ENCODE measurements around the gene RPL22.

The RPL22 gene

GRCh38 chr1:6168947-6169586, 30.3 kb downstream of the RPL22 start:
- no peaks in the 10 kb centered on the region for H3K9me3 ChIP-seq (ENCODE audit: control extremely low read depth in 1 of 5, control insufficient read depth in 4 of 5, insufficient read depth in 2 of 5, low read depth in 1 of 5, low read length in 4 of 5)
- no peak overlapping the region for H3K27ac ChIP-seq (ENCODE audit: insufficient read depth in 1 of 2, low read depth in 1 of 2, low read length in 2 of 2, poor library complexity in 1 of 2, severe bottlenecking in 2 of 2)
- ChIA-PET POLR2A (no interaction called here), CTCF (interaction anchor here (0.7 to 1.2 kb wide), 3 partner anchors 59 to 295 kb away, joined by 3 read pairs; no protein-coding TSS in a partner anchor)
- H3K4me1 ChIP-seq (ENCODE audit: control extremely low read depth in 1 of 4, control insufficient read depth in 4 of 4, insufficient read depth in 4 of 4, low read length in 3 of 4) = peaks cover 0 to 18% (median 10%) of the 10 kb centered on the region in 4 experiments
- no peak for DNase-seq
- WGBS (ENCODE audit: insufficient coverage) = 76% methylated on average over 8 of the region's 18 CpGs
- H3K36me3 ChIP-seq (ENCODE audit: control insufficient read depth in 4 of 4, insufficient read depth in 4 of 4, low read length in 3 of 4) = no peaks in the 10 kb centered on the region
- peaks cover 0 to 16% (median 0%) of the 10 kb centered on the region in 5 experiments for H3K27me3 ChIP-seq (replicated peaks in 2 of 5; ENCODE audit: control insufficient read depth in 4 of 5, insufficient read depth in 5 of 5, low read length in 4 of 5)
- no peak overlapping the region for H3K4me3 ChIP-seq (ENCODE audit: control insufficient read depth in 1 of 7, extremely low read depth in 1 of 7, insufficient read depth in 4 of 7, low read depth in 2 of 7, low read length in 6 of 7)

- CTCF ChIA-PET = interaction anchor here (0.8 to 1.1 kb wide), 2 partner anchors 9 to 59 kb away, joined by 3 read pairs; no protein-coding TSS in a partner anchor
- WGBS (ENCODE audit: insufficient coverage) = 85% methylated on average over 33 of the region's 34 CpGs
- peaks cover 0 to 14% (median 0%) of the 10 kb centered on the region in 5 experiments for H3K27me3 ChIP-seq (replicated peaks in 2 of 5; ENCODE audit: control insufficient read depth in 4 of 5, insufficient read depth in 5 of 5, low read length in 4 of 5)
- no peak overlapping the region for H3K4me3 ChIP-seq (ENCODE audit: control insufficient read depth in 1 of 7, extremely low read depth in 1 of 7, insufficient read depth in 4 of 7, low read depth in 2 of 7, low read length in 6 of 7)
- no peaks in the 10 kb centered on the region for H3K36me3 ChIP-seq (ENCODE audit: control insufficient read depth in 4 of 4, insufficient read depth in 4 of 4, low read length in 3 of 4)
- POLR2A ChIA-PET = no interaction called here
- no peak overlapping the region for H3K27ac ChIP-seq (ENCODE audit: insufficient read depth in 1 of 2, low read depth in 1 of 2, low read length in 2 of 2, poor library complexity in 1 of 2, severe bottlenecking in 2 of 2)
- DNase-seq = no peak
- peaks cover 0 to 18% (median 10%) of the 10 kb centered on the region in 4 experiments for H3K4me1 ChIP-seq (ENCODE audit: control extremely low read depth in 1 of 4, control insufficient read depth in 4 of 4, insufficient read depth in 4 of 4, low read length in 3 of 4)
- no peaks in the 10 kb centered on the region for H3K9me3 ChIP-seq (ENCODE audit: control extremely low read depth in 1 of 5, control insufficient read depth in 4 of 5, insufficient read depth in 2 of 5, low read depth in 1 of 5, low read length in 4 of 5)
Measured at GRCh38 chr1:6167391-6168303, 31.7 kb downstream of the RPL22 start.

GRCh38 chr1:6166655-6167390, 32.6 kb downstream of the RPL22 start:
- ChIA-PET CTCF (interaction anchor here (0.8 to 1.1 kb wide), 2 partner anchors 8 to 28 kb away, joined by 3 read pairs; no protein-coding TSS in a partner anchor), POLR2A (no interaction called here)
- H3K36me3 ChIP-seq (ENCODE audit: control insufficient read depth in 4 of 4, insufficient read depth in 4 of 4, low read length in 3 of 4) = no peaks in the 10 kb centered on the region
- no peak for DNase-seq
- no peak overlapping the region for H3K4me3 ChIP-seq (ENCODE audit: control insufficient read depth in 1 of 7, extremely low read depth in 1 of 7, insufficient read depth in 4 of 7, low read depth in 2 of 7, low read length in 6 of 7)
- H3K27me3 ChIP-seq (replicated peaks in 2 of 5; ENCODE audit: control insufficient read depth in 4 of 5, insufficient read depth in 5 of 5, low read length in 4 of 5) = peaks cover 0 to 13% (median 0%) of the 10 kb centered on the region in 5 experiments
- H3K9me3 ChIP-seq (ENCODE audit: control extremely low read depth in 1 of 5, control insufficient read depth in 4 of 5, insufficient read depth in 2 of 5, low read depth in 1 of 5, low read length in 4 of 5) = no peaks in the 10 kb centered on the region
- H3K4me1 ChIP-seq (ENCODE audit: control extremely low read depth in 1 of 4, control insufficient read depth in 4 of 4, insufficient read depth in 4 of 4, low read length in 3 of 4) = peaks cover 0 to 19% (median 10%) of the 10 kb centered on the region in 4 experiments
- WGBS (ENCODE audit: insufficient coverage) = 89% methylated on average over 8 of the region's 19 CpGs
- H3K27ac ChIP-seq (ENCODE audit: insufficient read depth in 1 of 2, low read depth in 1 of 2, low read length in 2 of 2, poor library complexity in 1 of 2, severe bottlenecking in 2 of 2) = no peak overlapping the region

- WGBS (ENCODE audit: insufficient coverage) = 83% methylated on average over 8 of the region's 10 CpGs
- no peak for DNase-seq
Measured at GRCh38 chr1:6166221-6166620, 33.2 kb downstream of the RPL22 start.

GRCh38 chr1:6165441-6165985, 33.9 kb downstream of the RPL22 start:
- 93% methylated on average over 10 of the region's 12 CpGs for WGBS (ENCODE audit: insufficient coverage)
- H3K4me3 ChIP-seq (ENCODE audit: control insufficient read depth in 1 of 7, extremely low read depth in 1 of 7, insufficient read depth in 4 of 7, low read depth in 2 of 7, low read length in 6 of 7) = no peak overlapping the region
- DNase-seq = no peak
- H3K36me3 ChIP-seq (ENCODE audit: control insufficient read depth in 4 of 4, insufficient read depth in 4 of 4, low read length in 3 of 4) = no peaks in the 10 kb centered on the region
- H3K27me3 ChIP-seq (replicated peaks in 2 of 5; ENCODE audit: control insufficient read depth in 4 of 5, insufficient read depth in 5 of 5, low read length in 4 of 5) = peaks cover 0 to 13% (median 0%) of the 10 kb centered on the region in 5 experiments
- peaks cover 0 to 19% (median 11%) of the 10 kb centered on the region in 4 experiments for H3K4me1 ChIP-seq (ENCODE audit: control extremely low read depth in 1 of 4, control insufficient read depth in 4 of 4, insufficient read depth in 4 of 4, low read length in 3 of 4)
- POLR2A ChIA-PET = interaction anchor here (0.6 kb wide), 1 partner anchor 52 kb away, joined by 3 read pairs; no protein-coding TSS in a partner anchor
- CTCF ChIA-PET = interaction anchor here (0.8 kb wide), 1 partner anchor 20 kb away, joined by 3 read pairs; no protein-coding TSS in a partner anchor
- no peak overlapping the region for H3K27ac ChIP-seq (ENCODE audit: insufficient read depth in 1 of 2, low read depth in 1 of 2, low read length in 2 of 2, poor library complexity in 1 of 2, severe bottlenecking in 2 of 2)
- H3K9me3 ChIP-seq (ENCODE audit: control extremely low read depth in 1 of 5, control insufficient read depth in 4 of 5, insufficient read depth in 2 of 5, low read depth in 1 of 5, low read length in 4 of 5) = no peaks in the 10 kb centered on the region

More at GRCh38 chr1:6166221-6166620, 33.2 kb downstream of the RPL22 start:
- Histone ChIP-seq H3K36me3 (ENCODE audit: control insufficient read depth in 4 of 4, insufficient read depth in 4 of 4, low read length in 3 of 4) (no peaks in the 10 kb centered on the region), H3K4me3 (ENCODE audit: control insufficient read depth in 1 of 7, extremely low read depth in 1 of 7, insufficient read depth in 4 of 7, low read depth in 2 of 7, low read length in 6 of 7) (no peak overlapping the region), H3K27me3 (replicated peaks in 2 of 5; ENCODE audit: control insufficient read depth in 4 of 5, insufficient read depth in 5 of 5, low read length in 4 of 5) (peaks cover 0 to 13% (median 0%) of the 10 kb centered on the region in 5 experiments), H3K9me3 (ENCODE audit: control extremely low read depth in 1 of 5, control insufficient read depth in 4 of 5, insufficient read depth in 2 of 5, low read depth in 1 of 5, low read length in 4 of 5) (no peaks in the 10 kb centered on the region), H3K27ac (ENCODE audit: insufficient read depth in 1 of 2, low read depth in 1 of 2, low read length in 2 of 2, poor library complexity in 1 of 2, severe bottlenecking in 2 of 2) (no peak overlapping the region), H3K4me1 (ENCODE audit: control extremely low read depth in 1 of 4, control insufficient read depth in 4 of 4, insufficient read depth in 4 of 4, low read length in 3 of 4) (peaks cover 0 to 19% (median 13%) of the 10 kb centered on the region in 4 experiments)
- CTCF ChIA-PET = interaction anchor here (0.8 kb wide), 2 partner anchors 19 to 28 kb away, joined by 3 read pairs; no protein-coding TSS in a partner anchor
- POLR2A ChIA-PET = interaction anchor here (0.6 kb wide), 1 partner anchor 52 kb away, joined by 3 read pairs; no protein-coding TSS in a partner anchor

- POLR2A ChIA-PET = no interaction called here
- no peak overlapping the region for H3K4me3 ChIP-seq (ENCODE audit: control insufficient read depth in 1 of 7, extremely low read depth in 1 of 7, insufficient read depth in 4 of 7, low read depth in 2 of 7, low read length in 6 of 7)
- H3K27ac ChIP-seq (ENCODE audit: insufficient read depth in 1 of 2, low read depth in 1 of 2, low read length in 2 of 2, poor library complexity in 1 of 2, severe bottlenecking in 2 of 2) = no peak overlapping the region
- peaks cover 0 to 15% (median 9%) of the 10 kb centered on the region in 4 experiments for H3K4me1 ChIP-seq (ENCODE audit: control extremely low read depth in 1 of 4, control insufficient read depth in 4 of 4, insufficient read depth in 4 of 4, low read length in 3 of 4)
- no peaks in the 10 kb centered on the region for H3K36me3 ChIP-seq (ENCODE audit: control insufficient read depth in 4 of 4, insufficient read depth in 4 of 4, low read length in 3 of 4)
- peaks cover 0 to 13% (median 0%) of the 10 kb centered on the region in 5 experiments for H3K27me3 ChIP-seq (replicated peaks in 2 of 5; ENCODE audit: control insufficient read depth in 4 of 5, insufficient read depth in 5 of 5, low read length in 4 of 5)
- no peaks in the 10 kb centered on the region for H3K9me3 ChIP-seq (ENCODE audit: control extremely low read depth in 1 of 5, control insufficient read depth in 4 of 5, insufficient read depth in 2 of 5, low read depth in 1 of 5, low read length in 4 of 5)
- CTCF ChIA-PET = no interaction called here
- WGBS (ENCODE audit: insufficient coverage) = 96% methylated on average over 3 of the region's 7 CpGs
- no peak for DNase-seq
Measured at GRCh38 chr1:6165027-6165426, 34.4 kb downstream of the RPL22 start.
